Stimulated activated CD4-positive, alpha-beta T cell treated with anti-CD3 and anti-CD28 coated beads, Interleukin-1b, Interleukin-23, amount 100 ng/mL, for 1 hour (primary cell): ENCODE results near the gene CDKN1C.

Source experiments
- DNase-seq, 2 donors: peaks; one replicate each; pipeline ENCODE4 v3.0.0-alpha.2; 2020; ENCODE audit warnings: low read depth in 2 of 2

The CDKN1C gene

DNA sequence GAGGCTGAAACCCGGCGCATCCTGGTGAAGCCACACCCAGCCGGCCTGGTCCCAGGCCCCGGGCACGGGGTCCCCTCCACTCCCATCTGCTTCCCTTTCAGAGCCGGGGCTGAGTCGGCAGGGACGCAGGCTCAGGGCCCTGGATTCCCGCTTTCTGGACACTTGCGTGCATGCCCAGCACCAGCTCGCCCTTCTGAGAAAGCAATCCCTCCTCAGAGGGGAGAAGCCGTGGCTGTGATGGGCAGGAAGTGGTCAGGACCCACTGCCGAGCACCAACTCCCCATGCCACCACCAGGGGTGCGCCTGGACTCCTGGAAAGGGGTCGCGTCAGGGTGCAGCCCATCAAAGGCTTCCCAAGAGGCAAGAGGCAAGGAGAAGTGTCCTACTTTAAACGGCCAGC is 15.1 kb downstream of the CDKN1C start:
- no peak for DNase-seq

DNA sequence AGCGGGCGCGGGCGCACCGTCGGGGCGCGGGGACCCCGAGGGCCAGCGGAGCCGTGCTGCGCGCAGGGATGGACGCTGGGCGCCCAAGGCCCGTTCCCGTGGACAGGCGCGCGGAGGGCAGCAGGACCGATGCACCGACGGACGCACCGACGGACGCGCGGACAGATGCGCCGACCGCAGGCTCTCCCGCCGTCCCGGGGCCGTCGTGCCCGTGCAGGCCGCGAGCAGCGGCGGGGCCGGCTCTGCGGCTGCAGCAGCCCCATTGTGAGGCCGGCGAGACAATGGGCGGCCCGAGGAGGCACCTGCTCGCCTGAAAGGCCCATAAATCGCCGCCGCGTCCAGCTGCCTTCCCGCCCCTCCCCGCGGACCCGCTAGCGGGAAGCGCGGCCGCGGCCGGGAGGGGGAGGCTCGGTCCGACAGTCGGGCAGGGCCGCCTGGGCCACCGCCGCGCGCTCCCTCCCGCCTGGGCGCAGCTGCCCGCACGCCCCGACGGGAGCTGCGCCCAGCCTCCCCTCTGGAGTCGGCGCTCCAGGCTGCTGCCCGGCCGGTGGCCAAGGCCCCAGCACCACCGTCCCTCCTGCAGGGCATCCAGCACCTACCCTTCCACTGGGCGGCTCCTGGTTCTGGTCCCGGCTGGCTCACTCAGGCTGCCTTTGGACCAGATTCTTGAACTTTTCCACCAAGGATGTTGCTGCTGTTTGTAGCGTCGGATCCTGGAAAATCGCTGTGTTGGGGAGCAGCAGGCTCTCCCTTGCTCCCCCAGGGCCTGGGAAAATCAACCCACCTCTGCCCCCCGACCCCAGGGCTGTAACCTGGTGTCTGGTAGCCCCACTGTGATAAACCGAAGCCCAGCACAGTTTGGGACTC is 15.8 kb downstream of the CDKN1C start:
- no peak for DNase-seq

DNA sequence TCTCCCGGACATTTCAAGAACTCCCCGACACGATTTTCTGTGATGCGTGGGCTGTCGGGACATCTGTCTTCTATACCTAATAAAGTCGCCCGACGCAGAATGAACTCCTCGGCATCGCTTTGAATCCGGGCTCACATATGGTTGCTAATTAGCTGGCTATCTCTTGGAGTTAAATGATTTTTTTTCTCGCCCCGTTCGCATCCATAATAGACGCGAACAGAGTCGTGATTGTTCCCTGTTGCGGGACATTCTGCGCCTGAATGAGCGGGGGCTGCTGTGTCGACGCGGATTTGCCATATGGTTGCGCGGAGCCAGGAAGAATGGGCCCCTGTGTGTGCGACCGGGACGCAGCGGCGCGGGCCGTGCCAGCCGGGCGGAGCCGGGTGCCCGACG is 16.4 kb downstream of the CDKN1C start:
- no peak for DNase-seq

DNA sequence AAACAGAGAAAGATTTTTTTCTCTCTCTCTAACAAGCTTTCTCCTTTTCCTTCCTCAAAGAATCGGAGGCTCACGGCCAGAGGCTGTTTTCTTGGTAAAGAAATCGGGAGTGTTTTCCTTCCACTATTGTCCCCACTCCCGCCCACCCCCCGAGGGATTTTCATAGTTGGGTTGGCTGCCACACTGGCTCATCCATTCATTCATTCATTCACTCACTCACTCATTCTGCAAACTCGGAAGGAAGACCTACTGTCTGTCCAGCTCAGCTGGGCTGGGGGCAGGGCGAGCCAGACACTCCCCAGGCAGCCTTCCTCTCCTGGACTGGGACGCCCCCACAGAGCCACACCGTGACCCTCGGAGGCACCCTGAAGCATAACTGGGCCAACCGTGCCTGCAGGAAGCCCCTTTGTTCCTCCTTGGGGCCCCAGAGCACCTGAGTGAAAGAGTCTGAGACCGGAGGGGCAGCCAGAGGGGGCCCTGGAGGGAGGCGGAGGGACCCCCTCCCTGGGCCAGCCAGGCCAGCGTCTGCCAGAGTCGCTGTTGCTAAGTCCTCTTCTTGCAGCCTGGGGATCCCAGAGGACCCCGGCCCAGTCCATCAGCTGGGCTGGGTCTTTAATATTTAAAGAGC is 17.0 kb downstream of the CDKN1C start:
- no peak for DNase-seq

DNA sequence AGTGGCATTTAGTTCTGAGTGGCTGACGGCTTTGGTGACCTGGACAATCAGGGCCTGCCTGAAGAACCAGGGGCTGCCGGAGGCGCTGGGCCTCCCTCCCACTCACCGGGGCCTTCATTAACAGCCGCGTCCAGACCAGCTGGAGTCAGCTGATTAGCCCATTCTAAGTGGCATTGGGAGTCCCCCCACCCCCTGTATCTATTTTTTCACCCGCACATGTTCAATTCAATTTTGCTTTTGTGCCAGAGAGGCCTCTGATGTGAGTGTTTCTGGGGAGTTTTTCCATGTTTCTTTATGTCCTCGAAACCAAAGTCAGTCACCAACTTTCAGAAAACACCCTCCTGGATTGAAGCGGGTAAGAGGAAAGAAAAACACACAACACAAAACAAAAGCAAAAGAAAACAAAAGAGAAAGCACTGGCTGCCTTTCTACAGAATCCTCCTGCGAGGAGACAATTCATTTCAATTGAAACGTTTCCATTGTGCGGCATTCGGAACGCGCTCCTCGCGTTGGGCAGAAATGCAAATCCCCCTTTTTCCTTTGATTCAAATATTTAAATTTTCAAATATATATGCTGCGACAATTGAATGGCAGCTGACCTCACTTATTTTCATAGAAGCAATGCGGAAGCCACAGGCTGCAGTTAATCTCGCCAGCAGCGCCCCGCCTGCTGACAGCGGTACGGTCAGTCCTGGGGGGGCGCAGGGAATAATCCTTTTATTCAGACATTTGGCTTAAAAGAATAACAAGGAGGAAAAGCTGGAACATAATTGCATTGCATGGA is 17.7 kb downstream of the CDKN1C start:
- DNase-seq = no peak

DNA sequence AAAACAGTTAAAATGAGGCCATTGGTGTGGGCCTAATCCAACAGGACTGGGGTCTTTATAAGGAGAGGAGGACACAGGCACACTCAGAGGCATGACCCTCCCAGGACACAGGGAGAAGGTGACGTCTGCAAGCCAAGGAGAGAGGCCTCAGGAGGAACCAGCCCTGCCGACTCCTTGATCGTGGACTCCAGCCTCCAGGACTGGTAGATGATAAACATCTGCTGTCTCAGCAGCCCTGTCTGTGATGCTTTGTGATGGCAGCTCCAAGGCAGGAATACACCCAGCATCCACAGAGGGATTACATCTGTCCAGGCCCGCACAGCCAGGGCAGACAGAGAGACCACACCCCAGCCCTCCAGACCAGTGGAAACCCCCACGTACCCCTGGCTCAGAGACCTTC is 18.4 kb downstream of the CDKN1C start:
- no peak for DNase-seq

DNA sequence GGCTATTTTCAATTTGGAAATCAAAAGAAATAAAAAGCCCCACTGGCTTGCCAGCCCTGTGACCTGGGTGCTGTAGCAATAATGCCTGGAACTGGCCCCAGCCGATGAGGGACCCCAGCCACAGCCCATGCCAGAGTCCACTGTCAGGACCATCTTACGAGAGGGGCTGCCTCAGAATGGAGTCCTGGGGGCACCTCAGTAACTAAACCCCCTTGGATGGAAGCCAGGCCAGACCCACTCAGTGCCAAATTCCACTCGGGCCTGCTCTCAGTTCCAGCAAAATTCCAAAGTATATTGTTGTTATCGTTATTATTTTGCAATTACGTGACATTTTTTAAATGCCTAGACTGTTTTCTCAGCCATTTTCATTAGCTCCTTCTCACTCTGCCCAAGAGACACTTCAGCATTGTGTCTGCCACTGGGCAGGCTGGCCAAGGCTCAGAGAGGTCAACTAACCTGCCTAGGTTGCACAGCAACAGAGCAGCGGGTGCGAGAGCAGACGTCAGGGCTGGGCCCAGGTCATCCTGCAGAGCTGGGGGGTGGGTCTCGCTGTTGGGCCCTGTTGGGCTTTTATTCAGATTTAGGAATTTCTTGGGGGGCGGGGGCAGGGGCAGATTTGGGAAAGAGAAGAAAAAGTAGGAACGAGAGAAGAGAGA is 19.5 kb downstream of the CDKN1C start:
- DNase-seq = no peak

DNA sequence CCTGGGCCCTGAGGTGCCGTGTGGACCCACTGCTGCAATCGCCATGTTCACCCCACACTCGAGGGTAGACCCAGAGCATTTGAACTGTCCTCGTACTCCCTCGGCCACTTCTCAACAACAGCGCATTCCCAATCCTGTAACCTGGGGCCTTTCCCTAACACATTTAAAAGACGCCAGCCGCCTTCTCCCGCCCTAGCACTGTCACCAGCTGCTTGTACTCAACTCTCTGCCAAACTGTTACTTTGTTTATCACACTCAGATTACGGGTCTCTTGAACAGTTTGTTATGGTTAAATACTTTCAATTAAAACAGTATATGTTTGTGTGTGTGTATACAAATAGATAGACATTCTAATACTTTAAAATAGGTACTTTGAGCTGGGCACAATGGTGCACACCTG is 20.7 kb downstream of the CDKN1C start:
- no peak for DNase-seq

DNA sequence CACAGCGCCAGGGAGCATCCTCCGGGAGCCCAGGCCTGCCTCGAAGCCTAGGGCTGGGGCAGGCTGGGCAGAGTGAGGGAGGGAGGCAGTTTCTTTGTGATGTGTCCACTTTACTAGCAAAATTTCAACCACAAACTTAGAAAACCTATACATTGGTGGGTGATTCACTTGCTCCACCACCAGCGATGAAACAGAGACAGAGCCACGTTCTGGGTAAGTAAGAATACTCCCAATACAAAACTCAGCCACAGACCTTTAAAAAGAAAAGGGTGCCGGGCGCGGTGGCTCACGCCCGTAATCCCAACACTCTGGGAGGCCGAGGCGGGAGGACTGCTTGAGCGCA is 22.3 kb downstream of the CDKN1C start:
- DNase-seq = no peak

DNA sequence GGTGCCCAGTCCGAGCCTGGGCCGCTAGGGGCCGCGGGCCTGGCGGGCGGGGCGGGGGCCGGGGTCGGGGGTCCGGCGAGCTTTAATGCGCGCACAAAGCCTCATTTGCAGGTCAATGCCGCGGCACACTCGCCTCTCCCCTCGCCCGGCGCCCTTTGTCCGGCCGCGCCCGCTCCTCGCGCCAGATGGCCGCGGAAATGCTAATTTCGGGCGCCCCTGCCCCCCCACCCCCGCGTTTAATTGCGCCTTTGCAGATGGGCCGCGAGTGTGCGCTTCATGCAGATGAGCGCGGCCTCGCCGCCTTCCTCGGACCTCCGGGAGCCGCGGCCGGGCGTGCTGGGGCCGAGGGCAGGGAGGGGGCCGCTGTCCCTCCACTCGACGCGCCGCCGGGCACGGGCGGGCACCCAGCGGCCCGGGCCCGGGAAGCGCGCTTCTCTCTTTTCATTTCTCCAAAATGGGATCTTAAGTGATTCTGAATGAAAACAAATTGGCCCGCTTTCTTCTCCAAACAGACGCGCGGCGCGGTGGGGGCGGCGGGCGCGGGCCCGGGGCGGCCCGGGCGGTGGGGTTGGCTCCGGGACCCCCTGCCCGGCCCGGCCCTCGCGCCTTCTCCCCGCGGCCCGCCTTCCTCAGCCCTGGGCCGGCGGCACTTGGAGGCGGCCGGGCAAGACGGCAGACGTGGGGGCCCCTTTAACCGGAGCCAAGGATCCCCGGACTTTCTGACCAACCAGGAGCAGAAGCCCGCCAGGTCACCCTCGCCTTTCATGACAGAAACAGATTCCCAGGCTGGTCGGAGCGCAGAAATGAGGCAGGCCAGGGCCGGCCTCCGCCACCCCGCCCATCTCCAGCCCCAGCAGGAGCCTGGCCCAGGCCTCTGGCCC is 22.9 kb downstream of the CDKN1C start:
- DNase-seq = no peak

DNA sequence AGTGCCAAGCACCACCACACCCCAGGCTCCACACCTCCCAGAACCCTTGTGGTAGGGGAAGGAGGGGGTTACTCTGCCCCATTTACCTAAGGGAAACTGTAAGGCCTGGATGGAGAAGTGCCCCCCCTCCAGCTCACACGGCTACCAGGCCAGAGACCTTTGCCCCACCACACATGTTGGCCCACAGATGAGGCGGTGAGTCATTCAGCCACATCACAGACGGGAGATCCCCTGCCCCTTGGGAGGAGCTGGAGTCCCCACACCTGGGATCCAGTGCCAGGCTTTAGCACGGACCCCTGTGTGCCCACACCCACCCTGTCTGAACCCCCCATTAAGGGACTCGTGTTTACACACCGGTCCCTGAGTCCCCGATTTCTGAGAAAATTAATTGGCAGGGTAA is 24.9 kb downstream of the CDKN1C start:
- DNase-seq = no peak

DNA sequence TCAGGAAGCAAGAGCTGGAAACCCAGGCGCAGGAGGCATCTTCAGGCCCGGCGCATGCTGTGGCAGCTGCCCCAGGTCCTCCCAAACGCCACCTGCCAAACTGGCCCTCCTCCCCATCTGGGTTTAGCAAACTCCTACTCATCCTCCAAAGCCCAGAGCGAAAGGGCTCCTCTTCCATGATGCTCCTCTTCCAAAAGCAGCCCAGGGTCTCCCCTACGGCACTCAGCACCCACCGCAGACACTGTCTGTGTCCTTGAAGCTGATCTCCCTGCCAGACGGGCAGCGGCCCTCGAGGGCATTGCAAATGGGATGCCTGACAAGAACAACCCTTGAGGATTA is 25.9 kb downstream of the CDKN1C start:
- no peak for DNase-seq

DNA sequence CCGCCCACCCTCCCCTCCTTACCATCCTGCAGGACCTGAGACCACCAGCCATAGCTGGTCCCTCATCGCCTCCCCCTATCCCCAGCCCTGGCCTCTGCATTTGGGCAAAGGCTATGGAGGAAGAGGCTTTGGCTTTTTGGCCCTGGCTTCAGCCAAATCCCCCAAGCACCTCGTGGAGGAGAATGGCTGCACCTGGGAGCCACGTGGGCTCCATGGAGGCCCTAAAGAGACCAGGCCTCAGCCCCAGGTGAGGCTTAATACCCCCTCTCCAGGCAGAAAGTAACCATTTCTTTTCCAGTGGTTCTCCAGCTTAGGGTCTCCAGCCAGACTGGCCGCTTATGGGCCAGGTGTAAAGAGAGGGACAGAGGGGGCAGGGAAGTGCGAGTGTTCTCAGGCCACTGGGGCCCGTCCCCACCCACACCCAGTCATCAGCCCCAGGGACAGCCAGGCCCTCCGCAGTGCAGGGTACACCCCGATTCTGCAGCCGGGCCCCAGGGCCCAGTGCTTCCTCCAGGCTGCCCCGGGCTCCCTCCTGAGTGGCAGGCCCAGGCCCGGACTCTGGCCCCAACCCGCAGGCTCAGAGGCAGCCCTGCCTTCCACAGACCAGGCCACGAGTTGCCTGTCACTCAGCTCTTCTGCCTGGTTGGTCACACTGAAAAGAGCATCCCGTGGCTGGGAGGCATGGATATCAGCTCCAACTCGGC is 26.4 kb downstream of the CDKN1C start:
- no peak for DNase-seq

DNA sequence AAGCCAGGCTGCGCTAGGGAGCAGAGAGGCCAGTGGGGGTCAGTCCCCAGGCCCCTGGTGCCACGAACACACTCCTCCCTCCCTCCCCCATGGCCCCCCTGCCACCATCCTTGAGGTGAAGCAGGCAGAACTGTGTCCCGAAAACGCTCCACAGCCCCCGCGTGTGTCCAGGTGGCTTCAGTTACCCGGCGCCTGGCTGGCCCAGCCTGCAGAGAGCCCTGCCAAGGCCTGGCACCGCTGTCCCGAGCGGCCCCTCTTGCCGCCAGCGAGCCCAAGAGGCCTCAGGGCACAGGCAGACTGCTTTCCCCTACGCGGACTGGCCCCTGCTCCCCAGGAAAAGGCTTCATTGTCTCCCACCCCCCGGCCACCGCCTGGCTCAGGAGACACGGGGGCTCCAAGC is 27.7 kb downstream of the CDKN1C start:
- DNase-seq = no peak

DNA sequence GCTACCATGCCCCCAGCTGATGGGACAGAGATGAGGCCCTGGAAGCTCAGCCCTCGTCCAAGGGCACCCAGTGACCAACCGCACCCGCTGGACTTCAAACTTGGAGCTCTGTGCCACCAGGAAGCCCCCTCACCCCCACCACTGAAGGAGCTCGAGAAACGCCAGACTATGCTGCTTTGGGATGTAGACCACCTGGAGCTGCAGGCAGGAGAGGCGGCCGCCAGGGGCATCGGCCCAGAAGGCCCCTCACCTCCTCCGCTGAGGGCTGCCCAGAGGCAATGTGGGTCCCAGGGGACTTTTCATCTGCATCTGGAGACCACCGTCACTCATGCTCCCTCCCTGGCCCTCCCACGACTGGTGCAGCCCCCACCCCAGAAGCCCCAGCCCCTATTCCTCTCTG is 28.3 kb downstream of the CDKN1C start:
- DNase-seq = no peak

DNA sequence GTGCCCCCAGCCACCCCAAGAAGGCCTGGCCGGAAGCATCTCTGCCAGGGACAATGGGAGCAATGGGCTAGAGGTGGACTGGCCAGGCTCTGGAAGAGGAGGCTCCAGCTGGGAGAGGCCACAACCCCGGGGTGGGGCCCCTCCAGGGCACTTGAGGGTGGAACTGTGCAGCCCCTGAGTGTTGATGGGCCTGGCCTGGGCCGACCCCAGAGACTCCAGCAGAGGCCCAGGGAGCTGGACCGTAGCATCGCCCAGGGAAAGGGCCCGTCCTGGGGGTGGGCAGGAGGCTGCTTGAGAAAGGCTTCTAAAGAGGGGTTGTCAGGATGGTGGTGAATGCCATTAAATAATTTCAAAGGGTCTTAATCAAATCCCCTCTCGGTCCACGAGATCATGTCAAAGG is 30.4 kb downstream of the CDKN1C start:
- no peak for DNase-seq

DNA sequence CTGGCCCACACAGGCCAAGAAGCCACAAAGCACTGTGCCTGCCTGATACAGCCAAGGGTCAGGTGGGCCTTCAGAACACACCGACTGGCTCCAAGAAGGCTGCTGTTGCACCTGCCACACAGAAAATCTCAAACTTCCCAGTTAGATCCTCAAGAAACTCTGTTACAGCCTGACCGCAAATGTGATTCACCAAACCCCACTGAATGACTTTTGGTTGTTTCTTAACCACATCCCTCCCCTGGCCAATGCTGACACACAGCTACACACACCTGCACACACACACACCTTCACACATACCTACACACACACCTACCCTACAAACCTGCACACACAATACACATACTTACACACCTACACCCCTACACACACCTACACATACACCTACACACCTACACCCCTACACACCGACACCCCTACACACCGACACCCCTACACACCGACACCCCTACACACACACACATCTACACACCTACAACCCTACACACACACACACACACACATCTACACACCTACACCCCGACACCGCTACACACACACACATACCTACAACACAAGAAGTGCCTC is 31.5 kb downstream of the CDKN1C start:
- DNase-seq = no peak

DNA sequence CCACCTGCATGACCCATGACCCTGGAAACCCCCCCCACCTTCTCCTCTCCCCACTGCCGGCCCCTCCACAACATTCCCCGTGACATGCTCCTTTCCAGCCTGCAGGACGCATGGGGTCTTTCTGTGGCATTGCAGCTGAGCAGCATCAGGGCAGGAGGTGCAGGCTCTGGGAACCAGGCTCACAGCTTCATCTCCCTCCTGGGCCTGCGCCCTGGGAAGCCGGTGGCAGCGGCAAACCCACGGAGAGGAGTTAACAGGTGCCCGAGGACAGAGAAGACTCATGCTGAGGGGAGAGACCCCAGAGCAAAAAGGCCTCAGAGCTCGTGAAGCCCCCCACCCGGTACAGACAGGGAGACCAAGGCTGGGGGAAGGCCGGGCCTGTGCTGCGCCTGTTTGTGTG is 32.2 kb downstream of the CDKN1C start:
- no peak for DNase-seq

DNA sequence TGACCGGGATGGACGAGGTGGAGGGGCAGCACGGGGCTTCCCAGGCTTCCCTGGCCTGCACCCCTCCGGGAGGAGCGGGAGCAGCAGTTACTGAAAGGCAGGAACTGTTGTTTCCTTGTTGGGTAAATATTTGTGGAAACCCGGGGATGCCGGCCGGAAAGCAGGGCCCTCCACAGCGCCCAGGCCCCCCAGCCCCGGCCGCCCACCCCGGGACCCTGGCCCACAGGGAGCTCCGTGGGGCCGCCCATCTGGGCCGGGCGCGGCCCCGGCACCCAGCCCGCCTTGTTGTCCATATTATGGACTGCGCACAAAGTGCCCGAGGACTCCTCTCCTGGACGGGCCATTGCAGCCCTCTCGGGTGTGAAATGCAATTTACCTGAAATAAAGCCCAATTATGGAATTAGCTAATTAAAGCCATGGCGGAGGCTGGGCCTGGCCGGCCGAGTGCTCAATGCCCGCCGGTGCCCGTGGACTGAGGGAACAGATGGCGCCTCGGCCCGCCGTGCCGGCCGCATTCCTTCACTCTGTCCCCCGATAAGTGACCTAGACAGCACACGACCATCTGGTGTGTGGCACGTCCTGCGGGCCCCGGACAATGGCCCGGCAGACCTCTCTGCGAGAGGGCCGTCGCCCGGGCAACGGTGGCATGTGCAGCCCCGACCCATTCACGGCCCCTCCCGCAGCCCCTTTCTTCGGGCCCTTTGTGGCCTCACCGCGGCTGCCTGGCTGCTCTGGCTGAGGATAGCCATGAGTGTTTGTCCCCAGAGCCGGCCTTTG is 35.4 kb downstream of the CDKN1C start:
- DNase-seq = no peak

DNA sequence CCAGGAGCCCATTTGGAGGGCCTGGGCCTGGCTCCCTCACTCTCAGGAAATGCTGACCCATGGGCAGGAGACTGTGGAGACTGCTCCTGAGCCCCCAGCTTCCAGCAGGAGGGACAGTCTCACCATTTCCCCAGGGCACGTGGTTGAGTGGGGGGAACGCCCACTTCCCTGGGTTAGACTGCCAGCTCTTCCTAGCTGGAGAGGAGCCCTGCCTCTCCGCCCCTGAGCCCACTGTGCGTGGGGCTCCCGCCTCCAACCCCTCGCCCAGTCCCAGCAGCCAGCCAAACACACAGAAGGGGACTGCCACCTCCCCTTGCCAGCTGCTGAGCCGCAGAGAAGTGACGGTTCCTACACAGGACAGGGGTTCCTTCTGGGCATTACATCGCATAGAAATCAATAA is 37.1 kb downstream of the CDKN1C start:
- no peak for DNase-seq
